GM18511 (cell line): ENCODE results near the gene TMEM31.
A peak's percentile ranks its signal among the peaks of the same experiment; 100 is the strongest.

ENCODE experiments used
- ATAC-seq: cut with Tn5 transposase; IDR thresholded peaks from one replicate; pipeline ENCODE4 v1.9.1; 2021; ENCODE audit warnings: mild to moderate bottlenecking, moderate library complexity; ENCODE audit not compliant: unreplicated experiment

TMEM31 gene

GRCh38 chrX:103710609-103711008 is at the start of gene TMEM31:
Gene TMEM31 (plus strand): TSS chrX:103710909. CDS start chrX:103712259, 1,350 bp downstream.
- no peak for ATAC-seq

GRCh38 chrX:103663981-103664762 is 46.5 kb upstream of the TMEM31 start:
- no peak for ATAC-seq

- no peak for ATAC-seq
Measured at GRCh38 chrX:103666202-103667107, 44.3 kb upstream of the TMEM31 start.

GRCh38 chrX:103669745-103670144 is 41.0 kb upstream of the TMEM31 start:
- ATAC-seq = no peak

- ATAC-seq = no peak
Measured at GRCh38 chrX:103674531-103675454, 35.9 kb upstream of the TMEM31 start.

- ATAC-seq = no peak
Measured at GRCh38 chrX:103678199-103678993, 32.3 kb upstream of the TMEM31 start.

GRCh38 chrX:103681443-103681842 is 29.3 kb upstream of the TMEM31 start:
- no peak for ATAC-seq

- ATAC-seq = no peak
Measured at GRCh38 chrX:103685396-103685795, 25.3 kb upstream of the TMEM31 start.

GRCh38 chrX:103686199-103687072 is 24.3 kb upstream of the TMEM31 start, which contains the start of gene MORF4L2:
Gene MORF4L2 (minus strand): TSS chrX:103686699. CDS start chrX:103677027, 9,672 bp downstream.
- peak; percentile 93 for ATAC-seq

GRCh38 chrX:103687073-103687695 is 23.5 kb upstream of the TMEM31 start:
- ATAC-seq = peak; percentile 56

- no peak for ATAC-seq
Measured at GRCh38 chrX:103687696-103688201, 23.0 kb upstream of the TMEM31 start.

- no peak for ATAC-seq
Measured at GRCh38 chrX:103688946-103689345, 21.8 kb upstream of the TMEM31 start.

- no peak for ATAC-seq
Measured at GRCh38 chrX:103691059-103691458, 19.6 kb upstream of the TMEM31 start.

- ATAC-seq = no peak
Measured at GRCh38 chrX:103697687-103698086, 13.0 kb upstream of the TMEM31 start.

GRCh38 chrX:103699243-103699642 is 11.5 kb upstream of the TMEM31 start:
- ATAC-seq = no peak

- no peak for ATAC-seq
Measured at GRCh38 chrX:103704863-103705262, 5.8 kb upstream of the TMEM31 start.

- ATAC-seq = no peak
Measured at GRCh38 chrX:103716962-103717361, 6.3 kb downstream of the TMEM31 start.

- no peak for ATAC-seq
Measured at GRCh38 chrX:103718120-103718519, 7.4 kb downstream of the TMEM31 start.
